Measurements from ENCODE around the gene FBXO7. TPM values are rescaled to one million over a fixed set of nuclear protein-coding genes. Genes with fewer than 3 reads are reported as not detected.

The FBXO7 gene
- total and polyA plus RNA-seq, 2 of the 4 experiments (the other 2 are of a cell fraction), result 71.5 TPM

- Histone ChIP-seq H2AK9ac (replicated peaks; ENCODE audit: low read depth, low read length, poor library complexity) (no peak overlapping the region), H4K5ac (ENCODE audit: low read depth, low read length) (no peak overlapping the region), H3K4me1 (ENCODE audit: control insufficient read depth, insufficient read depth, low read length) (no peaks in the 10 kb centered on the region), H3K23ac (ENCODE audit: low read depth, low read length) (no peak overlapping the region), H3K36me3 (ENCODE audit: control insufficient read depth, insufficient read depth, low read length) (peaks cover 38% of the 10 kb centered on the region), H3K4me3 (ENCODE audit: insufficient read depth, low read depth, low read length) (no peak overlapping the region), H3K27me3 (ENCODE audit: control insufficient read depth, insufficient read depth, low read length) (no peaks in the 10 kb centered on the region), H2BK120ac (ENCODE audit: low read depth, low read length) (no peak overlapping the region), H3K14ac (replicated peaks; ENCODE audit: low read depth, low read length) (no peak overlapping the region), H4K91ac (ENCODE audit: insufficient read depth, low read depth, low read length) (no peak overlapping the region), H2BK20ac (ENCODE audit: low read depth, low read length) (no peak overlapping the region), H3K79me1 (ENCODE audit: low read depth in 1 of 2, low read length in 2 of 2) (peaks cover 12 to 16% of the 10 kb centered on the region in 2 experiments), H3K56ac (ENCODE audit: extremely low read depth, insufficient read depth, low read length) (no peak overlapping the region), H4K8ac (ENCODE audit: low read depth in 2 of 2, low read length in 2 of 2) (no peak overlapping the region), H3K9ac (ENCODE audit: low read depth, low read length) (no peak overlapping the region), H2AK5ac (ENCODE audit: low read depth, low read length) (no peak overlapping the region), H3K27ac (ENCODE audit: insufficient read depth, low read length) (no peak overlapping the region), H2BK5ac (ENCODE audit: low read depth, low read length, poor library complexity, severe bottlenecking) (no peak overlapping the region), H3K18ac (ENCODE audit: low read depth, low read length) (no peak overlapping the region), H3K4ac (ENCODE audit: low read depth, low read length) (no peak overlapping the region), H2BK15ac (ENCODE audit: low read depth, low read length) (no peak overlapping the region), H2AFZ (replicated peaks; ENCODE audit: low read length, poor library complexity) (no peak overlapping the region), H3K9me3 (ENCODE audit: control insufficient read depth, insufficient read depth, low read length) (no peaks in the 10 kb centered on the region), H3K9me1 (ENCODE audit: insufficient read depth, low read length) (no peaks in the 10 kb centered on the region; the same call in 1 of the 2 replicates), H4K20me1 (ENCODE audit: insufficient read depth, low read length) (no peaks in the 10 kb centered on the region), H3K4me2 (ENCODE audit: low read depth, low read length) (no peak overlapping the region)
- 100% methylated on average over 2 of the region's 4 CpGs; no CpG with 5 or more reads in 1 of the 2 experiments for WGBS, 2 experiments (ENCODE audit: extremely low coverage in 2 of 2, insufficient read length in 1 of 2)
- TF ChIP-seq ELK1 (IDR thresholded peaks at IDR 0.05; ENCODE audit: borderline replicate concordance, low read depth, low read length), result no peak
- TF ChIP-seq RAD21 (IDR thresholded peaks at IDR 0.05; ENCODE audit: low read length), result no peak
- TF ChIP-seq RFX5 (IDR thresholded peaks at IDR 0.05; ENCODE audit: low read depth, low read length), result no peak
- TF ChIP-seq CEBPB (IDR thresholded peaks at IDR 0.05; ENCODE audit: low read depth, low read length), result no peak
- no peak for TF ChIP-seq MAFK (IDR thresholded peaks at IDR 0.05; ENCODE audit: low read depth, low read length)
- TF ChIP-seq CHD1 (IDR thresholded peaks at IDR 0.05; ENCODE audit: low read depth, low read length), result no peak
- TF ChIP-seq FOS (IDR thresholded peaks at IDR 0.05; ENCODE audit: low read depth, low read length), result no peak
- no peak for TF ChIP-seq USF2 (IDR thresholded peaks at IDR 0.05; ENCODE audit: low read depth, low read length)
- no peak for TF ChIP-seq SMC3 (IDR thresholded peaks at IDR 0.05; ENCODE audit: low read depth, low read length)
- no peak for TF ChIP-seq CTCF (conservative IDR thresholded peaks at IDR 0.05; ENCODE audit: low read depth, low read length)
- no peak for TF ChIP-seq NFE2L2 (IDR thresholded peaks at IDR 0.05; ENCODE audit: low read depth, low read length)
- no peak for TF ChIP-seq MXI1 (IDR thresholded peaks at IDR 0.05; ENCODE audit: borderline replicate concordance, low read depth, low read length)
- no peak for TF ChIP-seq BHLHE40 (IDR thresholded peaks at IDR 0.05; ENCODE audit: low read depth, low read length)
- TF ChIP-seq RCOR1 (IDR thresholded peaks at IDR 0.05; ENCODE audit: insufficient replicate concordance, low read length), result no peak
- no peak for TF ChIP-seq MAZ (IDR thresholded peaks at IDR 0.05; ENCODE audit: borderline replicate concordance, low read depth, low read length)
- dilution Hi-C loops (cut with HindIII; ENCODE audit: low sequenced_read_pairs, unreplicated experiment) (no loop called here), in situ Hi-C loops (cut with MboI; ENCODE audit: low sequenced_read_pairs) (no loop called here), intact Hi-C loops (cut with micrococcal nuclease) (no loop called here)
- no TSS peak for BruUV-seq (replicated peaks)
- ChIA-PET POLR2A (ENCODE audit: unreplicated experiment) (no interaction called here), CTCF (interaction anchor here (0.7 kb wide), 1 partner anchor 14 kb away, joined by 3 read pairs; no protein-coding TSS in a partner anchor)
- ATAC-seq (ENCODE audit: low read depth) (no peak), DNase-seq (no peak)
Measured at GRCh38 chr22:32494971-32495370, 20.4 kb downstream of the FBXO7 start.
